HCT116 (cell line): ENCODE measurements around the gene BABAM2.

Source experiments
- ATF3 ChIP-seq: IDR thresholded peaks from 2 replicates; pipeline ENCODE4 v1.6.1; 2012
- CEBPB ChIP-seq: IDR thresholded peaks from 2 replicates; pipeline ENCODE4 v1.6.1; 2012; ENCODE audit warnings: low read depth
- CTCF ChIP-seq, 3 experiments: fragments of 200-600 bp in 1 of 3; sonication (generic) in 1 of 3; IDR thresholded peaks in 2 of 3; conservative IDR thresholded peaks in 1 of 3; 2 replicates each; pipeline ENCODE4 v1.5.1; 2012 to 2017; ENCODE audit warnings: low read depth in 2 of 3, low read length in 2 of 3, antibody characterized with exemption in 1 of 3, borderline replicate concordance in 1 of 3, control low read depth in 1 of 3, mild to moderate bottlenecking in 1 of 3, mixed read lengths in 1 of 3, mixed run types in 1 of 3, moderate library complexity in 1 of 3; ENCODE audit not compliant: insufficient read depth in 1 of 3
- EZH2 ChIP-seq: fragments of 200-600 bp; sonication (generic); IDR thresholded peaks from 2 replicates; pipeline ENCODE4 v1.6.1; 2017; ENCODE audit warnings: antibody characterized with exemption, mixed run types
- EZH2phosphoT487 ChIP-seq: fragments of 200-600 bp; IDR thresholded peaks from 2 replicates; pipeline ENCODE4 v1.6.1; 2018; ENCODE audit warnings: antibody characterized with exemption, borderline replicate concordance
- JUND ChIP-seq: IDR thresholded peaks from 2 replicates; pipeline ENCODE4 v1.6.1; 2012
- MAX ChIP-seq: IDR thresholded peaks from 2 replicates; pipeline ENCODE4 v1.6.1; 2012
- POLR2AphosphoS5 ChIP-seq: IDR thresholded peaks from 2 replicates; pipeline ENCODE4 v1.6.1; 2011; ENCODE audit warnings: mild to moderate bottlenecking, low read depth, low read length, moderate library complexity
- REST ChIP-seq: IDR thresholded peaks from 2 replicates; pipeline ENCODE4 v1.6.1; 2012; ENCODE audit warnings: low read depth
- SRF ChIP-seq: IDR thresholded peaks from 2 replicates; pipeline ENCODE4 v1.6.1; 2012; ENCODE audit warnings: low read depth
- TCF7L2 ChIP-seq: IDR thresholded peaks from 2 replicates; pipeline ENCODE4 v1.7.0; 2011; ENCODE audit warnings: borderline replicate concordance, inconsistent platforms; ENCODE audit not compliant: insufficient read depth, insufficient read length; ENCODE audit errors: extremely low read depth
- YY1 ChIP-seq: IDR thresholded peaks from 2 replicates; pipeline ENCODE4 v1.6.1; 2011; ENCODE audit warnings: low read length, low read depth, moderate library complexity, mild to moderate bottlenecking; ENCODE audit not compliant: insufficient replicate concordance; ENCODE audit errors: extremely low read depth
- ZFX ChIP-seq: fragments of 450-650 bp; IDR thresholded peaks from 2 replicates; pipeline ENCODE4 v1.6.1; 2017

GRCh38 chr2:28164280-28164801, 273.8 kb downstream of the BABAM2 start:
- TF ChIP-seq CTCF (IDR thresholded peaks at IDR 0.05 in 2 of 3, conservative IDR thresholded peaks at IDR 0.05 in 1 of 3; ENCODE audit: borderline replicate concordance in 1 of 3, insufficient read depth in 1 of 3, low read depth in 2 of 3, low read length in 2 of 3) (no peak), JUND (no peak), EZH2 (no peak), POLR2AphosphoS5 (no peak), ZFX (no peak), MAX (no peak), SRF (no peak), TCF7L2 (no peak), REST (no peak), YY1 (no peak), CEBPB (no peak), EZH2phosphoT487 (no peak), ATF3 (no peak)
